ENCODE measurements around the gene NMB.
"Not testable (repeated sequence)": the region's sequence is repeated elsewhere in the genome, so short reads cannot be mapped to it uniquely, and the experiment has no call there.

The NMB gene

GRCh38 chr15:84654689-84655453, 3.1 kb downstream of the NMB start:
- FAIRE-seq: no peak

GRCh38 chr15:84653910-84654688, 3.9 kb downstream of the NMB start, which contains the start of gene WDR73:
WDR73 (minus strand) TSS chr15:84654283; CDS start chr15:84654274, 9 bp downstream.
- peak; percentile 60 for FAIRE-seq

GRCh38 chr15:84653584-84653909, 4.5 kb downstream of the NMB start:
- no peak for FAIRE-seq

GRCh38 chr15:84649706-84650105, 8.3 kb downstream of the NMB start:
- no peak for FAIRE-seq

- FAIRE-seq: no peak
Measured at GRCh38 chr15:84648539-84648938, 9.5 kb downstream of the NMB start.

- FAIRE-seq: no peak
Measured at GRCh38 chr15:84647726-84648125, 10.3 kb downstream of the NMB start.

GRCh38 chr15:84645997-84646396, 12.0 kb downstream of the NMB start:
- no peak for FAIRE-seq

GRCh38 chr15:84645496-84645895, 12.5 kb downstream of the NMB start:
- FAIRE-seq: no peak

GRCh38 chr15:84643838-84644237, 14.2 kb downstream of the NMB start:
- FAIRE-seq: no peak

GRCh38 chr15:84642640-84643039, 15.4 kb downstream of the NMB start:
- FAIRE-seq: not testable (repeated sequence)

GRCh38 chr15:84641871-84642270, 16.1 kb downstream of the NMB start:
- FAIRE-seq: not testable (repeated sequence)

- peak; percentile 53 for FAIRE-seq
Measured at GRCh38 chr15:84638103-84638502, 19.9 kb downstream of the NMB start.

GRCh38 chr15:84634228-84634837, 23.7 kb downstream of the NMB start:
- FAIRE-seq: peak; percentile 45

- no peak for FAIRE-seq
Measured at GRCh38 chr15:84633311-84634227, 24.4 kb downstream of the NMB start.

GRCh38 chr15:84631706-84632272, 26.2 kb downstream of the NMB start:
- no peak for FAIRE-seq

GRCh38 chr15:84629033-84629432, 29.0 kb downstream of the NMB start:
- FAIRE-seq: no peak

- no peak for FAIRE-seq
Measured at GRCh38 chr15:84625123-84625522, 32.9 kb downstream of the NMB start.

GRCh38 chr15:84624359-84624758, 33.6 kb downstream of the NMB start:
- no peak for FAIRE-seq

GRCh38 chr15:84621358-84621979, 36.5 kb downstream of the NMB start:
- no peak for FAIRE-seq

GRCh38 chr15:84620626-84621025, 37.4 kb downstream of the NMB start:
- no peak for FAIRE-seq

GRCh38 chr15:84616235-84616634, 41.8 kb downstream of the NMB start:
- FAIRE-seq: no peak

GRCh38 chr15:84611631-84612030, 46.4 kb downstream of the NMB start:
- no peak for FAIRE-seq
